Thoracic aorta (tissue), 2 donors: ENCODE measurements around the gene SELENOS. TPM values are rescaled to one million over a fixed set of nuclear protein-coding genes. Genes with fewer than 3 reads are reported as not detected.

Experiments used
- ATAC-seq: fragments of 150-250 bp; one replicate; pipeline ENCODE4 v1.8.0; 2017; ENCODE audit warnings: low read depth; ENCODE audit not compliant: insufficient number of reproducible peaks, low FRiP score
- DNase-seq: peaks from one replicate; pipeline ENCODE4 v3.0.0-alpha.2; 2020; ENCODE audit warnings: low spot score
- H3K27ac ChIP-seq, 2 donors: fragments of 200-600 bp; sonication (generic); 1 replicate in 1 of 2; 2 replicates in 1 of 2; pipeline ENCODE4 v1.5.1; 2016; ENCODE audit warnings: mild to moderate bottlenecking in 2 of 2, moderate library complexity in 2 of 2
- H3K27me3 ChIP-seq: fragments of 200-600 bp; sonication (generic); replicated peaks from 2 replicates; pipeline ENCODE4 v1.6.0; 2016; ENCODE audit warnings: mild to moderate bottlenecking; ENCODE audit not compliant: insufficient read depth
- H3K36me3 ChIP-seq: fragments of 200-600 bp; sonication (generic); one replicate; pipeline ENCODE4 v1.5.1; 2016
- H3K4me1 ChIP-seq, 2 donors: fragments of 200-600 bp; sonication (generic); 1 replicate in 1 of 2; 2 replicates in 1 of 2; pipeline versions ENCODE4 v1.5.1 to v1.6.0; 2016; ENCODE audit warnings: low read depth in 2 of 2, mild to moderate bottlenecking in 1 of 2; ENCODE audit not compliant: control insufficient read depth in 1 of 2
- H3K4me3 ChIP-seq: fragments of 200-600 bp; sonication (generic); 2 replicates; pipeline ENCODE4 v1.5.1; 2016; ENCODE audit warnings: mild to moderate bottlenecking
- H3K9me3 ChIP-seq: fragments of 200-600 bp; sonication (generic); 2 replicates; pipeline ENCODE4 v1.5.1; 2016
- CTCF ChIP-seq: fragments of 200-600 bp; sonication (generic); IDR thresholded peaks from one replicate; pipeline ENCODE4 v1.5.1; 2019; ENCODE audit warnings: antibody characterized with exemption
- total RNA-seq, 2 donors: library from RNA; depleted of rRNA; stranded (reverse); fragments of >200 nt; gene quantifications; one replicate each; pipeline versions ENCODE4 v1.1.0 to v1.2.3, GENCODE V29; 2016

The SELENOS gene
- total RNA-seq, 2 donors from 2014 or later = 84.6 to 92.6 TPM

- H3K9me3 ChIP-seq = no peaks in the 10 kb centered on the region
- DNase-seq (no peak), ATAC-seq (no peak)
- no peaks in the 10 kb centered on the region for H3K36me3 ChIP-seq
- no peak overlapping the region for H3K4me3 ChIP-seq
- H3K27ac ChIP-seq = no peak overlapping the region
- no peaks in the 10 kb centered on the region for H3K27me3 ChIP-seq
- TF ChIP-seq CTCF = no peak
- H3K4me1 ChIP-seq = peaks cover 0 to 12% of the 10 kb centered on the region in 2 donors
Measured at GRCh38 chr15:101256757-101257156, 20.5 kb downstream of the SELENOS start.

GRCh38 chr15:101255615-101256241 lies 21.6 kb downstream of the SELENOS start:
- DNase-seq = no peak
- H3K4me3 ChIP-seq = no peak overlapping the region

GRCh38 chr15:101255051-101255395 lies 22.3 kb downstream of the SELENOS start:
- no peak overlapping the region for H3K4me3 ChIP-seq
- H3K27me3 ChIP-seq = no peaks in the 10 kb centered on the region
- no peaks in the 10 kb centered on the region for H3K9me3 ChIP-seq
- TF ChIP-seq CTCF = no peak
- peaks cover 4 to 18% of the 10 kb centered on the region in 2 donors for H3K4me1 ChIP-seq
- no peaks in the 10 kb centered on the region for H3K36me3 ChIP-seq
- DNase-seq = no peak
- ATAC-seq = no peak
- H3K27ac ChIP-seq = no peak overlapping the region

More at GRCh38 chr15:101255615-101256241, 21.6 kb downstream of the SELENOS start:
- no peak for TF ChIP-seq CTCF
- Histone ChIP-seq H3K36me3 (no peaks in the 10 kb centered on the region), H3K4me1 (peaks cover 0 to 12% of the 10 kb centered on the region in 2 donors), H3K9me3 (no peaks in the 10 kb centered on the region), H3K27me3 (no peaks in the 10 kb centered on the region), H3K27ac (no peak overlapping the region)
- no peak for ATAC-seq

- DNase-seq (no peak), ATAC-seq (no peak)
- no peak for TF ChIP-seq CTCF
- Histone ChIP-seq H3K4me3 (no peak overlapping the region), H3K4me1 (peaks cover 11 to 24% of the 10 kb centered on the region in 2 donors), H3K27me3 (no peaks in the 10 kb centered on the region), H3K9me3 (no peaks in the 10 kb centered on the region), H3K27ac (no peak overlapping the region), H3K36me3 (no peaks in the 10 kb centered on the region)
Measured at GRCh38 chr15:101254157-101255050, 22.9 kb downstream of the SELENOS start.

- DNase-seq = no peak
- H3K27ac ChIP-seq = peak overlapping the region; percentile 82 to 84
- no peaks in the 10 kb centered on the region for H3K36me3 ChIP-seq
- peaks cover 24 to 40% of the 10 kb centered on the region in 2 donors for H3K4me1 ChIP-seq
- no peaks in the 10 kb centered on the region for H3K27me3 ChIP-seq
- TF ChIP-seq CTCF = no peak
- no peaks in the 10 kb centered on the region for H3K9me3 ChIP-seq
- peak overlapping the region; percentile 82 for H3K4me3 ChIP-seq
- no peak for ATAC-seq
Measured at GRCh38 chr15:101252836-101253235, 24.4 kb downstream of the SELENOS start.
